Type B pancreatic cell (in vitro differentiated cells): ENCODE measurements around the gene TNS4. TPM values are rescaled to one million over a fixed set of nuclear protein-coding genes. Genes with fewer than 3 reads are reported as not detected.

Experiments
- DNase-seq: peaks from one replicate; pipeline ENCODE4 v3.0.0; 2021; ENCODE audit warnings: mixed read lengths; ENCODE audit not compliant: unreplicated experiment; ENCODE audit errors: extremely low spot score
- H3K27ac Mint-ChIP-seq: 2 replicates; pipeline ENCODE4 v1.8.0; 2021; ENCODE audit warnings: mild to moderate bottlenecking, mixed read lengths
- H3K27me3 Mint-ChIP-seq: 2 replicates; pipeline ENCODE4 v1.8.0; 2021; ENCODE audit warnings: mixed read lengths
- H3K36me3 Mint-ChIP-seq: 2 replicates; pipeline ENCODE4 v1.8.0; 2021; ENCODE audit warnings: mixed read lengths
- H3K4me1 Mint-ChIP-seq: one replicate; pipeline ENCODE4 v1.8.0; 2021; ENCODE audit warnings: mixed read lengths; ENCODE audit not compliant: unreplicated experiment
- H3K4me3 Mint-ChIP-seq: 2 replicates; pipeline ENCODE4 v1.8.0; 2021; ENCODE audit warnings: mild to moderate bottlenecking, mixed read lengths
- H3K9me3 Mint-ChIP-seq: 2 replicates; pipeline ENCODE4 v1.8.0; 2021; ENCODE audit warnings: mixed read lengths
- total RNA-seq: library from RNA; stranded (reverse); gene quantifications from 2 replicates; pipeline ENCODE4 v1.2.1, GENCODE V29; 2021; ENCODE audit warnings: low replicate concordance
- TF ChIP-seq, protein P1 (sequence below): fragments of 200-600 bp; sonication (generic); conservative IDR thresholded peaks from 2 replicates; pipeline ENCODE4 v1.5.0; 2021; ENCODE audit warnings: antibody characterized with exemption, mild to moderate bottlenecking

Gene TNS4
- total RNA-seq, 1 donor from 2014 or later, result 2.3 TPM

DNA sequence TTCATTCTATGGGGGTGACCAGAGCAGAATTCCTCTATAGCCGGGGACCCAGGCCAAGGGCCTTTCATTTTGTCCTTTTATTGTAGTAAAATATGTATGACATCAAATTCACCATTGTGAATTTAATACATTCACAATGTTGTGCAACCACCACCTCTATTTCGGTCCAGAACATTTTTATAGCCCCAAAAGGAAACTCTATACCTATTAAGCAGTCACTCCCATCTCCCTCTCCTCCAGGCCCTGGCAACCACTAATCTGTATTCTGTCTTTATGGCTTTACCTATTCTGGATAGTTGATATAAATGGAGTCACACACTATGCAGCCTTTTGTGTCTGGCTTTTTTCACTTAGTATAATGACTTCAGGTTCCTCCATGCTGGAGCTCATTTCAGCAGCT, 9.7 kb upstream of the TNS4 start:
- TF ChIP-seq, protein P1, sequence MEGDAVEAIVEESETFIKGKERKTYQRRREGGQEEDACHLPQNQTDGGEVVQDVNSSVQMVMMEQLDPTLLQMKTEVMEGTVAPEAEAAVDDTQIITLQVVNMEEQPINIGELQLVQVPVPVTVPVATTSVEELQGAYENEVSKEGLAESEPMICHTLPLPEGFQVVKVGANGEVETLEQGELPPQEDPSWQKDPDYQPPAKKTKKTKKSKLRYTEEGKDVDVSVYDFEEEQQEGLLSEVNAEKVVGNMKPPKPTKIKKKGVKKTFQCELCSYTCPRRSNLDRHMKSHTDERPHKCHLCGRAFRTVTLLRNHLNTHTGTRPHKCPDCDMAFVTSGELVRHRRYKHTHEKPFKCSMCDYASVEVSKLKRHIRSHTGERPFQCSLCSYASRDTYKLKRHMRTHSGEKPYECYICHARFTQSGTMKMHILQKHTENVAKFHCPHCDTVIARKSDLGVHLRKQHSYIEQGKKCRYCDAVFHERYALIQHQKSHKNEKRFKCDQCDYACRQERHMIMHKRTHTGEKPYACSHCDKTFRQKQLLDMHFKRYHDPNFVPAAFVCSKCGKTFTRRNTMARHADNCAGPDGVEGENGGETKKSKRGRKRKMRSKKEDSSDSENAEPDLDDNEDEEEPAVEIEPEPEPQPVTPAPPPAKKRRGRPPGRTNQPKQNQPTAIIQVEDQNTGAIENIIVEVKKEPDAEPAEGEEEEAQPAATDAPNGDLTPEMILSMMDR, result no peak
- no peaks in the 10 kb centered on the region for H3K9me3 Mint-ChIP-seq
- H3K4me3 Mint-ChIP-seq, result no peak overlapping the region
- H3K36me3 Mint-ChIP-seq, result no peaks in the 10 kb centered on the region
- no peak for DNase-seq
- H3K27me3 Mint-ChIP-seq, result peaks cover 25% of the 10 kb centered on the region
- no peak overlapping the region for H3K27ac Mint-ChIP-seq
- peaks cover 22% of the 10 kb centered on the region for H3K4me1 Mint-ChIP-seq

GRCh38 chr17:40510328-40510648, 8.9 kb upstream of the TNS4 start:
- no peak overlapping the region for H3K4me3 Mint-ChIP-seq
- H3K4me1 Mint-ChIP-seq, result peaks cover 24% of the 10 kb centered on the region
- H3K9me3 Mint-ChIP-seq, result no peaks in the 10 kb centered on the region
- no peak overlapping the region for H3K27ac Mint-ChIP-seq
- H3K27me3 Mint-ChIP-seq, result peaks cover 25% of the 10 kb centered on the region
- H3K36me3 Mint-ChIP-seq, result no peaks in the 10 kb centered on the region
- no peak for DNase-seq
- TF ChIP-seq, protein P1, result no peak

DNA sequence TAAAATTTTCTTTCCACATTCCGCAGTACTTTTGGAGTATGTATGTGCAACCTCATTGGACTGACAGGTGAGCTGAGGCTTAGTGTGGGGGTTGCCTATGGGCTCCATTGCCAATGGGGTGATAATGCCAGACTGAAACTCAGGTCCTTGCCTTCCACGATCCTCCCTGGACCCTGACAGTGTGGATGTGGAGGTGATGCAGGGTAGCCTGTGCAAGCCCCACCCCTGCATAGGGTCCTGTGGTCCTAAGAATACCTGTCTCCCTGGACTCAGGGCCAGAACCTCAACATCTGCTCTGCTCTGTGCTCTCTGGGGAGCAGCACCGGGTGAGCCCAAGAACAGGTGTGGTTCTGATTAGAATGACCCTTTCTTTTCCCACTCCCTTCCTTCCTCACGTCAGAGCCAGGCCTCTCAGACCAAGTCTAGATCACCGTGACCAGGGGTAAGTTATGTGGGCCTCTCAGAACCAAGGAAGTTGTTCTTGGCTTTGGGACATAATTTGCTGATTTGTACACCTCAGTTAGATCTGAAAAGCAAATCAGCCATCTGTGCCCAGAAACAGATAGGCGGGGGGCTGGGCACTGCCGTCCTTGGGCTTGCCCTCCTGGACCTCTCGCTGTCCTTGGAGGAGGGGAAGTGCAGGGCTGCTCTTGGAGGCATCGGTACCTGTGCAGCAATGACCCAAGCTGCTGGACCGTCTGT, 8.4 kb upstream of the TNS4 start:
- Mint-ChIP-seq H3K4me3 (no peak overlapping the region), H3K36me3 (no peaks in the 10 kb centered on the region), H3K4me1 (peaks cover 24% of the 10 kb centered on the region), H3K27me3 (peaks cover 24% of the 10 kb centered on the region), H3K9me3 (no peaks in the 10 kb centered on the region), H3K27ac (no peak overlapping the region)
- TF ChIP-seq, protein P1, result no peak
- DNase-seq, result no peak

DNA sequence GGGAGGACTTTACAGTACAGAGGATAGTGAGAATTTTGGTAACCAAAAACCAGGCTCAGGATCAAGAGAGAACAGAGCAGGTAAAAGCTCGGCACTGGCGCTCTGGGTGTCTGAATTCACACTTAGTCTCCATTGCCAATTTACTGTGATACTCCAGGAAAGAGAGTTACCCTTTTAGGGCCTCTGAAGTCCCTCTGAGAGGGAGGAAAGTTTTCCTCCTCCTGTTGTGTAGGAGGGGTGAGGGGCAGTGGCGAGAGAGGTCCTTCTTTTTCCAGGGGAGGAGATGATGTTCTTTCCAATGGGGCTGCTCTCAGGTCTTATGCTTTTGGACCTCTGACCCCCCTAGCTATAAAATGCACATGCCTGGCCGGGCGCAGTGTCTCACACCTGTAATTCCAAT, 5.4 kb upstream of the TNS4 start:
- Mint-ChIP-seq H3K4me1 (peaks cover 19% of the 10 kb centered on the region), H3K36me3 (no peaks in the 10 kb centered on the region), H3K9me3 (no peaks in the 10 kb centered on the region), H3K27me3 (peaks cover 12% of the 10 kb centered on the region), H3K4me3 (no peak overlapping the region), H3K27ac (peak overlapping the region; percentile 28)
- TF ChIP-seq, protein P1, result no peak
- DNase-seq, result no peak

GRCh38 chr17:40503154-40503553, 1.7 kb upstream of the TNS4 start:
- Mint-ChIP-seq H3K27ac (no peak overlapping the region), H3K27me3 (peaks cover 10% of the 10 kb centered on the region), H3K9me3 (no peaks in the 10 kb centered on the region), H3K4me1 (peaks cover 20% of the 10 kb centered on the region), H3K4me3 (no peak overlapping the region), H3K36me3 (no peaks in the 10 kb centered on the region)
- no peak for DNase-seq
- TF ChIP-seq, protein P1, result no peak
